DMS 273 treated with DMSO at 0.1 percent for 48 hours (cell line): ENCODE data around the gene GDF2.

Source experiments
- DNase-seq: peaks from one replicate; lab custom pipeline; 2025; lab: John Stamatoyannopoulos, UW

The GDF2 gene

DNA sequence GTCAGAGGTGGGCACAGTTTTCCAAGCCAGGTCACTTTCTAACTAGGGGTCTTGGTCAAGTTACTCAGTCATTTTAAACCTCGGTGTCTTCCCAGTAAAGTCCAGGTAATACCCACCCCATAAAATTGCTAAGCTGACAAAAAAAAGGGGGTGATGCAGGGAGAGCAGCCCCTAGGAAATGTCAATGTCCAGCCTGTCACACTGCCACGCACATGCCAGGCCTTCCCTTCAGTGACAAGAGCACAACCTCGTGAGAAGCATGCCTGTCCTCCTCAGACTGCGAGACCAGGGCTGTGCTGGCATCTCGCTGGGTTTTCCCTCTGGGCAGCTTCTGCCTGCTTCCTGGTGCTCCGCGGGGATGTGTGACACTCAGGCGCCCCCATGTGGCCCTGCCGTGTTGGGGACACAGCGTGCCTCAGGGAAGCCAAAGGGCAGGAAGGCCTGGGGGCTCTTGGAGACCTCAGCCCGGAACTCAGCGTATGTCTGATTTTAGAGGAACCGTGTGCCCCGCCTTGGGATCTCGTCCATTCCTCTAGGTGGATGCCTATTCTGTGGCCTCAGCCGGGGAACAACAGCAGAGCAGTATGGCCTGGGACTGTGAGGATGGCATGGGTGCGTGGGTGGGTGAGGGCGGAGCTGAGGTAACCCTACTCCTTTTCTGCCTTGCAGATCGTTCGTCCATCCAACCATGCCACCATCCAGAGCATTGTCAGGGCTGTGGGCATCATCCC is 10.2 kb upstream of the GDF2 start:
- peak; percentile 6 for DNase-seq

DNA sequence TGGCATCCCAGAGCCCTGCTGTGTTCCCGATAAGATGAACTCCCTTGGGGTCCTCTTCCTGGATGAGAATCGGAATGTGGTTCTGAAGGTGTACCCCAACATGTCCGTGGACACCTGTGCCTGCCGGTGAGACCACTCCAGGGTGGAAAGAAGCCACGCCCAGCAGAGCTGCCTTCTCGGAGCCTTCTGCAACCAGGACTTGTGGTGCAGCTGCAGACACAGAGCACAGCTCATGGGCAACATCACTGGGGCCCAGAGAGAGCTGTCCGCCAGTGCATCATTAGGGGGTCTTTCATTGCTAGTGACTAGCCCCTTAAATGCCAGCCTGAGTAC is 9.6 kb upstream of the GDF2 start:
- no peak for DNase-seq

DNA sequence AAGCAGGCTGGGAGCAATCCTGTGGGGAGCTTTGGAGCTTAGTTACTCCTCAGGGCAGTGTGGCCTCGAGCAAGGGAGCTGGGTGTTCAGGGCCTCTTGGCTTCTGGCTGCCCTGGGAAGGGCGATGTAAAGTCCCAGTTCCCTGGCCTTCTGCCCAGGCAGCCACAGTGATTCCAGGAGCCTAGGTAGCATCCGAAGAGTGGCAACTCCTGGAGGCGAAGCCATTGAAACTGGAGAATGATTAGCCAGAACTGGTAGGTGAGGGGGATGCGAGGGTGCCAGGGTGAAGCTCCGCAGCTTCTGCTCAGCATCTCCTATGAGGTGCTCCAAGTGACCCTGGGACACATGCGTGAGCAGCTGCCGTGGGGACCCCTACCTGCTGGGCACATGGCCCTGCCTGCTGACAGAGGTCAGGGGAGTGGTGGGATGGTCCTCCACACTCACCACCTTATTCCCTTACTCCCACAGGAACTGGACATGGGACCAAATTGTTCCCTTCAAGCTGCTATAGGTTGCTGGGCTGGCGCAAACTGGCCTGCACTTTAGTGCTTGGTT is 7.8 kb upstream of the GDF2 start:
- DNase-seq, result no peak

DNA sequence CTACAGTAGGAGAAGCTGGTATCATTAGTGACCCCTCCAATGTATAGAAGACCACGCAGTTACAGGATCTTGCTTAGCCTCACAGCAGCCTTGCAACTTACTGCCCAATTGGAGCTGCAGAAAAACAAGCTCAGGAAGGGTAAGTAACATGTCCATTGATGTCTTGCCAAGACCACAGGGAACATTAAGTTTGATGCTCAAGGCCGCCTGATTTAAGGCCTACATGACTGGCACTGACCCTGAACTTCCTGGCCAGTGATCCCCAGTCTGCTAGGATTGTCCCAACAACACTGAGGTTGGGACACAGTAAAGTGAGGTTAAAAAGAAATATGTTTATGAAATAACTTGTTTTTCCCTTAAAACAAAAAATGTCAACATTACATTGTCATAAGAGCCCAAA is 6.8 kb upstream of the GDF2 start:
- no peak for DNase-seq

DNA sequence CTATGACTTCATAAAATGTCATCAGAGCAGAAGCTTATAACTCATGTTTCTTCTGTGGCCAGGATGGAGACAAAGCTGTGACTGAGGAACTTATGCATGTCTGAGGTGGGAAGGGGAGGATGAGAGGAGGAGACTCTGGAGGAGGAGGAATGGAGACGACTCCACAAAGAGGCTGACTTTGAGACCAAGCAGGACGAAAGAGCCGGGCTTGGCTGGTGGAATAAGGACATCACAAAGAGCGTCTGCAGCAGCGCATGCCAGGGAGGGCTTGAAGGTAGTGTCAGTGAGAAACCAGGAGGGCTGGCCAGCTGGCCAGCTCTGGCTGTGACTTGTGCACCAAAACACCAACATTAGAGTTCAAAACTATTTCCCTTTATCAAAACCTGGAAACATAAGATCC is 6.1 kb upstream of the GDF2 start:
- DNase-seq, result no peak

DNA sequence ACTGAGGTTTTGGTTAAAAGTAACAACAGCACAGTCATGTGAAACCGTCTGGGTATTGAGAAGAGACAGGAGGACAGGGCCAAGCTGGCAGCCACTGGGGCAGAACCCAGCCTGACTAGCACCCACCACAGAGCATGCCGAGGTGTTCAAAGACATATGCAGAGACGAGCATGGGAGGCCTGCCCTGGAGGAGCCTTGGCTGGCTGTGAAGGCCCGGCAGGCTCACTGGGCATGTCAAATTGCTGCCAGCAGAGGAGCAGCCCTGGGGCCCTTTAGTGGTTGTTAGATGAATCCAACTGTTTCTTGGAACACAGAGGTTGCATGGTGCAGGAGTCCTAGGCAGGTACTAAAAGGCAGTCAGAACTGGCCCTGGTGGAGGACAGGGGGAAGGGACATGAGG is 5.0 kb upstream of the GDF2 start:
- DNase-seq, result no peak

DNA sequence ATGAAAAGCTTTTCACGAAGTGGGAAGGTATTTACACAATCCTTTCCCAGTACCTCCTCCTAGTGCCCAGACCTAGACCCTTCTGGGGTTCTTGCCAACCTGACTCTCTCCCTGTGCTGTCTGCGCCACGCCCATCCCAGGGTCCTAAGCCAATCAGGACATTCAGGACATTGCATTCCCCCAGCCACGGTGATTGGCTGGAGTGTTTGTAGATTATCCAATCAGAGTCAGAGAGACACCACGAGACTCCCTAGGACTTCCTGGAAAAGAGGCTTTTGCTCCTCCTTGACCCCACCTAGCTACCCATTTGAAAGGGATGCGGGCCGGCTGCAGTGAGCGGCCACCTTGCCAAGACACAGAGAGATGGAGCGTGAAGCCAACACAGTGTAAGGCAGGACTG is 3.5 kb upstream of the GDF2 start:
- no peak for DNase-seq

DNA sequence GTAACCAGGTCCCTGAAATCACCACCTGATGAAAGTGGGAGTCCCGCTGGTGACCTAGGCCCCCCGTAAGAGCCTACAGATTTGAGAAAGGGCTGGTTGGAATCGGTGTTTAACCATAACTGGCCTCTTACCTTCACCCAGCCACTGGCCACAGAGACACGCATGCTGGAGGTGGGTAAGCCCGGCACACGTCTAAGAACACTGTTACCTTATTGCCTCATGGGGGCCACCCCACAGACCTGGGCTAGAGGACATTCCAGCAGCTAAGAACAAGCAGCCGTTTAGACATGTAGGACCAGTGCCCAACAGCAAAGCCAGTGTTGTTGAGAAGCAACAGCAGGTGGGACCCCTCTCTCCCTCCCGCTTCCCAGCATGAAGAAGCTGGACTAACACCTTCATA is 2.5 kb upstream of the GDF2 start:
- DNase-seq, result no peak

DNA sequence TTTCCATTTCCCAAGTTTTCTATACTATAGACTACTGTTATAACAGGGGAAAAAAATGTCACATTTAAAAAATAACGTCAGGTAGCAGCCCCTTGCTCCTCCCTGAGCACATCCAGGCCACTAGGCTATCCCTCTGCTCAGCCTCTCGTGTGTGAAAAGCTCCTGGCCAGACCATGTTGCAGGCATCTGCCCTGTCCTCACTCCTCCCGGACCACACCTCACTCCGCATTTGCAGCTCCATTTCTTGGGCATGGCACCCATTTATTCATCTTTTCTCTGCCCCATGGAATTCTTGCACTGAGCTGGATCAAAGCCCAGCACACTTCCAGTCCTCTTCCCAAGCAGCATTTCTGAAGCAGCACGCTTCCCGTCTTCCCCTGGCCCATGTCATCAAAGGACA is 1.4 kb upstream of the GDF2 start:
- no peak for DNase-seq

DNA sequence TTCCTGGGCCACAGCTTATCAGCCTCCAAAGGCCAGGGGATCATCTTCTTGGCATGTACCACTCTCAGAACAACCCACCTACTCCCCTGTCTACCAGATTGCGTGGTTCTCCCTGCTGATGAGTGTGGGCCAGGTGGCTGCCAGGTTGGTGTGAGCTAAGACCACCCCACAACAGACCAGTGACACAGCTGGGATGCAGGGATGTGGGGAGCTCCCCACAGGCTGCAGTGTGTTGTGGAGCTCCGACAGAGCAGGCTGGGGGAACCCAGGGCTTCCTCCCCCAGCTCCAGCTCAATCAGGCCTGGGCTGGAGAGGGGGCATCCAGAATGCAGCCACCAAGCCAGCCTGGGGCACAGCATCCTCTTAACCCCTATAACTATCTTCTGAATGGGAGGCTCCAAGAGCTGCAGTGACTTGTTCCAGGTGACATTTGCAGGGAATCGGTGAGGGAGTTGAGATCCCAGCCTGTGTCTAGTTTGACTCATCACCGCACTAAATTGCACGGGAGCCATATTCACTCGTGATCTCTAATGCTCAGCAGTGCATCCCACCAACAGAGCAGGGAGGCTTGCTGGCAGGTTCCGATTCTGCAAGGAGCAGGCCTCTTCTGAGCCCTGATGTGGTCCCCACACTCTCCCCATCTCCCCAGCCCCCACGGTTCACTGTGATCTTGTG is 596 bp upstream of the GDF2 start:
- no peak for DNase-seq

DNA sequence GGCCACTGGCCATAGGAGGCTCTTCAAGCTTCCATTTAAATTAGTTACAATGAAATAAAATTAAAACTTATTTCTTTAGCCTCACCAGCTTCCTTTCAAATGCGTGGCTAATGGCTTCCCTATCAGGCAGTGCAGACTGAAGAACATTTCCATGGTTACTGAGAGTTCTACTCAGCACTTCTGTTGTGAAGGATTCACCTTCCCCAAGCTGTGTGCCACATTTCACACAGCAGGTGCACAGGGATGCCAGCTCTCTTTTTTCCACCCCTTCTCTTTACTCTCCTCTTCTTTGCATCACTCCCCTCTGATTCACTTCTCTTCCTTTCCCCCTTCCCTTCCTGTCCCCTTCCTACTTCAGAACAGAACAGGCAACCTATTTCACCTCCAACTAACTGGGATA is 833 bp downstream of the GDF2 start:
- no peak for DNase-seq

DNA sequence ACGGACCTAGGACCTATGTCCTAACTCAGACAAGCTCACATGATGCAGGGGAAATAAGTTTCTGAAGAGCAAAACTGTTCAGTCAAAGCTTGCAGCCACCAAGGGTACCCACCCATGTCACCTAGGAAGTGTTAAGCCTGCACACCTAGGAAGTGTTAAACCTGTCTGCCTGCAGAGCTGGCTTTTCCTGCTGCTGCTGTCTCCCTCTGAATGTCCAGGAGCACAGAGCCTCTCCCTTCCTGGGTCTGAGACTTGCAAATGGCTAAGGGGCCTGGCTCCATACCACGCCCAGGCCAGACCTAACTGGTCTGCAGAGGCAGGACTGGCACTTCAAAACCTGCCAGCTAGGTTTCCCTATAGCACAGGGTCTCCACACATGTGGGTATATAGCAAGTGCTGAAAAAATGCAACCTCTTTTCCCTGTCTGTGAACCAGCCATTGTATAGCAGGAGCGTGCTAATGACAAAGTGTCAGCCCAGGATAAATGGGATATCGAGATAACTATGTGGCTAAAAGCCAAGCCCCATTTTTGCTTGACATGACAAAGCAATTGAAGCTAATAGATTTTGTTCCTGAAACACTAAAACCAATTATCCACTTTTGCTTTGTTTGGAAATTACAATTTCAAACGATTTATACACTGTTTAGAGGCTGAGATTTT is 1.5 kb downstream of the GDF2 start:
- no peak for DNase-seq

DNA sequence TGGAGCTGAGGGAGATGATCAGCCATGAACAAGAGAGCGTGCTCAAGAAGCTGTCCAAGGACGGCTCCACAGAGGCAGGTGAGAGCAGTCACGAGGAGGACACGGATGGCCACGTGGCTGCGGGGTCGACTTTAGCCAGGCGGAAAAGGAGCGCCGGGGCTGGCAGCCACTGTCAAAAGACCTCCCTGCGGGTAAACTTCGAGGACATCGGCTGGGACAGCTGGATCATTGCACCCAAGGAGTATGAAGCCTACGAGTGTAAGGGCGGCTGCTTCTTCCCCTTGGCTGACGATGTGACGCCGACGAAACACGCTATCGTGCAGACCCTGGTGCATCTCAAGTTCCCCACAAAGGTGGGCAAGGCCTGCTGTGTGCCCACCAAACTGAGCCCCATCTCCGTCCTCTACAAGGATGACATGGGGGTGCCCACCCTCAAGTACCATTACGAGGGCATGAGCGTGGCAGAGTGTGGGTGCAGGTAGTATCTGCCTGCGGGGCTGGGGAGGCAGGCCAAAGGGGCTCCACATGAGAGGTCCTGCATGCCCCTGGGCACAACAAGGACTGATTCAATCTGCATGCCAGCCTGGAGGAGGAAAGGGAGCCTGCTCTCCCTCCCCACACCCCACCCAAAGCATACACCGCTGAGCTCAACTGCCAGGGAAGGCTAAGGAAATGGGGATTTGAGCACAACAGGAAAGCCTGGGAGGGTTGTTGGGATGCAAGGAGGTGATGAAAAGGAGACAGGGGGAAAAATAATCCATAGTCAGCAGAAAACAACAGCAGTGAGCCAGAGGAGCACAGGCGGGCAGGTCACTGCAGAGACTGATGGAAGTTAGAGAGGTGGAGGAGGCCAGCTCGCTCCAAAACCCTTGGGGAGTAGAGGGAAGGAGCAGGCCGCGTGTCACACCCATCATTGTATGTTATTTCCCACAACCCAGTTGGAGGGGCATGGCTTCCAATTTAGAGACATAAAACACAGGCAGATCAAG is 3.3 kb downstream of the GDF2 start:
- DNase-seq, result no peak

DNA sequence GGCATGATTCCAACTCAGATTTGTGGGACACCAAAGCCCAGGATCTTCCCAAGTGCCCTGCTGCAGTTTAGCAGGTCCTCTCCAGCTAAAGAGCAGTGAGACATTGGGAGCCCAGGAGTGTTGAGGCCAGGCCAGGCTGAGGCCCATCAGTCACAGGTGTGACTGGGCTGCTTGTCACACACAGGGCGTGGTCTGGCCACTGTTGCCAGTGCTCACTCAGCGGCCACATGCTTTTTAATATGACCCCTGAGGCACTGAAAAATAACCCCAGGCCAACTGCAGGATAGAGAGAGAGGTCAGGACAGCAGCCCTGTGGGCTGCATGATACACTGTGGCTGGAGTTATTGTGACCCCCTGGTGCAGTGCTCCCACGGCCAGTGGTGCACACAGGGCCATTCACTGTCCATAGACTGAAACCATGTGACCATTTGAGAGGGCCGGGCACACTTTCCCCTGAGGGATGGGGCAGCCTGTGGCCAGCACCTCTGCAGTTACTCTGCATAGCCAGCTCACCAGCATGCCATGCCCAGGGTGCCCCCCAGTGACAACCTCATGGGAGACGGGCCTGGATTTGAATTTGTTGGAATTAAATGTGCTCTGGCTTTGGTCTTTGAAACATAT is 4.2 kb downstream of the GDF2 start:
- DNase-seq, result no peak

DNA sequence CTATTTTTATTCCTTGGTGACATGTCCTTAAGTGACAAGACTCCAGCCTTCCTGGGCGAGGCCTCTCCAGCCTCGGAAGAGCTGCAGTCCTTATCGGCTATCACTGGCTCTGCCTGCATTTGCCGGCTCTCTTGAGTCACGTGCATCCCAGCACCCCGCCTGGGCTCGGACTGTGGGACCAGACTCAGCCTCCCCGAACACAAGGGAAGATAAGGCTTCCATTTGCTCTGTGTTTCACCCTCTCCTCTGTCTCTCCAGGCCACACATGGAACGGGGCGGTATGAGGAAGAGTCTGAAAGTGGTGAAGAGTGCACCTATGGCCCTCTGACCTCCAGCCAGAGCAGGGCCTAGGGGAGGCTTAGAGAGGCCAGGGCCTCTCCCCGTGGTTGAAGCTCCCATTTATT is 4.7 kb downstream of the GDF2 start:
- DNase-seq, result no peak

DNA sequence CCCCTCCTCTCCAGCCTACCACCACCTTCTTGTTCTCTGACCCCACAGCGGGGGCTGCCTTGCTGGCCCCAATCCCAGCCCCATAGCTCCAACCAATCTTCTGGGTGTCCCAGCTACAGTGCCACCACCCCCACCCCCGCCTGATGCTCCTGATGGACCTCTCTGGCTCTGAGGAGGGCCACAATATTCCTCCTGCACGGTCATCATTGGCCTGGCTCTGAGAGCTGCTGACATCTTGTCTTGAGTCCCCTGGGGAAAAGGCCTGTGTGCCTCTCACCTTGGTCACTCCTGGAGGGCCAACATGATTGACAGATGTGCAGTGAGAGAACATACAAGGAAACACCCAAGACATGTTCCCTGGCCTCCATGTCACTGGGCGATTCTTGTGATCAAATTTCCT is 7.6 kb downstream of the GDF2 start:
- DNase-seq, result no peak

DNA sequence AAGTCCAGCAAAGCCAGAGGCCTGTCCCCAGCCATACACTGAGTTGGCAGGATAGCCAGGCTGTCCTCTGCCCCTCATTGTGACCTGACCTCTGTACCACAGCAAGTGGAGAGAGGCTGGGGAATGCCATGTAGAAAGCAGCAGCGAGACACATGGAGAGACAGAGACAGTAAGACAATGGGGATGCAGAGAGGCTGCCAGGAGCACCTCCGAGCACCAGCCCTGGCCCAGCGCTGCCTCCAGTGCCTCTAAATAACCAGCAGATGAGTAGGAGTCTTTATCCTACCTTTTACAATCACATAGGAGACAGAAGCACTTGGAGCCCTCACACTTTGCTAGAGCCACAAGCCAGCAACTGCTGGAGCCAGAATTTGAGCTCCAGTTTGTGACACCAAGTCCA is 8.1 kb downstream of the GDF2 start:
- DNase-seq, result no peak

DNA sequence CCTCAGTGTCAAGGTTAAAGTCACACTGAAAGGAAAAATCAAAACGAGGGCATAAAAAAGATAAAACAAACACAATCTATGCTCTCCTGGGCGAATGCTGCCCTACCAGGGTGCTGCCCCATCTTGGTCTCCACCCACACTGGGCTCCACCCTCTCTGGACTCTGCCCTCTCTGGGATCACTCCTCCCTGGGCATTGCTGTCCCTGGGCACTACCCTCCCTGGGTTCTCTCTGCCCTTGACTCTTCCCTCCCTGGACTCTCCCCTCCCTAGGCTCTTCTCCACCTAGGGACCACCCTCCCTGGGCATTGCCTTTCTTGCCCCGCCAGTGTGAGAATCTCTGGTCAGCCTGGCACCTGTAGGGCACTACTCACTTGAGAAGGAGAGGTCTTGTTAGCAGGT is 8.6 kb downstream of the GDF2 start:
- no peak for DNase-seq

DNA sequence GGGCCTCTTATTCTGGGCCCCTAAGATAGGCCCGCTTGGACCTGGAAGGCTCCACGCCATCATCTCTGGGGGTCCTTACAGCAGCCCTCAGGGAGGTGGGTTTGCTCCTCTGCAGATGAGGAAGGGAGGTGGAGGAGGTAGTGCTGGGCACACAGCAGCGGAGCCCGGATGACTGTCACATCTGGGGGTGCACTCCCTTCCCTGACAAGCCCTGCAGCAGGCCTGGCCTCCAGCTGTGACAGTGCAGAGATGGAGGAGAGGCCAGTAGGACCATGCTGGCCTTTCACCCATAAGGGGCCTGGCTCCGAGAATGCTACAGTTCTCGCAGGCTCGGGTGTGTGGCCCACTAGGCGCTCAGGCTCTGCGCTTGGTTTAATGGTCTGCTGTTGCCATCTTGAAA is 9.2 kb downstream of the GDF2 start:
- DNase-seq, result no peak

DNA sequence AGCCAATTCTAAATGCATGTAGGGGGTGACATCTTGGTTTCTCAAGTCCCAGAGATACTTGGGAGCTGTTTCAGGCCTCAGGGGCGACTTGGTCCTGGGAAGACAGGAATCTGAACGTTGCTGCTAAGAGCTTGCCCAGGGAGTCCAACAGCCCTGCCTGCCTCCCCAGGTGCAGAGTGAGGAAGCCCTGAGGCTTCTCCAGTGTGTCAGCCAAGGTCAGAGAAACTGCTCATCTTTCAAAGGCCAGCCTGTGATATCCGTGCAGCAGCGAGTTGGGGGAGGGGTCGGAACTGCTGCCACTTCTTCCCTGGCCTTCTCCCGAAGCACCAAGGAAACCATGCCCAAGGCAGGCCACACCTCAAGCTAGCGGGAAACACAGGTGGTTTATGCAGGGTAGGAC is 9.7 kb downstream of the GDF2 start:
- DNase-seq, result no peak

DNA sequence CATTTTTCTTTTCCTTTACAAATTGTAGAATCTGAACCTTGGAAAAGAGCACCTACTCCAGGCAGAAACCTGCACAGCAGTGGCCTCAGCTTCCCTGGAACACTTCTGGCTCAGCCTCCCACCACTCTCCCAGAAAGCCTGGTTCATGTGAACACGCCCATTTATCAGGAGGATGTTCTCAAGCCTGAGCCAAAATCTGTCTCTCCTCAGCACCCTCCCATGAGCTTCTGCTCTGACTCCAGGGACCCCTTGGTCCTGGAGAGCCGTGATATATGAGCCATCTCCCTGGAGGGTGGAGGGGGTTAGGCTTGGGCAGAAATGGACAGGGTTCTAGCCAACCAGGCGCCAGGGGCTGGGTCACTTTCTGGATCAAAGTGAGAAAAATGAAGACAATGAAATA is 10.1 kb downstream of the GDF2 start:
- DNase-seq, result no peak

DNA sequence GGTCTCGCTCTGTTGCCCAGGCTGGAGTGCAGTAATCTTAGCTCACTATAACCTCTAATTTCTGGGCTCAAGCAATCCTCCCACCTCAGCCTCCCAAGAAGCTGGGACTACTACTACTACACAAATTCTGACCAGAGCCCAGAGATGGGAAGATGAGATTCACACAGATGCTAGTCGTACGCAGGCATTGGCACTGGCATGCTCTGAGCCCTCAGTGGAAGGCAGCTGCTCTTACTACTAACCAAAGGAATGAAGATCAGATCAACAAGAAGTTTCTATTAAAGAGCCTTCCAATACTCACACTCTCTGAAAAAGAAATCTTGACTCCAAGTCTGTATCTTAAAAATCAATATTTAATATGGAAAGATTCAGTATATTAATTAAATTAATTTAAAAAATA is 10.7 kb downstream of the GDF2 start:
- no peak for DNase-seq
